ENCODE data around the gene SEPTIN12. TPM values are rescaled to one million over a fixed set of nuclear protein-coding genes. Genes with fewer than 3 reads are reported as not detected.

Gene SEPTIN12
- total and polyA plus RNA-seq, 2 of the 4 experiments (the other 2 are of a cell fraction), result not detected

GRCh38 chr16:4771646-4772045, 16.5 kb downstream of the SEPTIN12 start:
- ATAC-seq (ENCODE audit: low read depth) (no peak), DNase-seq (no peak)
- H3K27me3 ChIP-seq (ENCODE audit: control insufficient read depth, insufficient read depth, low read length), result 0 out of 2 replicates have a peak, but pooled peaks cover 2% of the 10 kb centered on the region
- BruUV-seq (replicated peaks), result no TSS peak
- no peak overlapping the region for H2AK9ac ChIP-seq (replicated peaks; ENCODE audit: low read depth, low read length, poor library complexity)
- no peak overlapping the region for H2BK120ac ChIP-seq (ENCODE audit: low read depth, low read length)
- no peak overlapping the region for H3K4me3 ChIP-seq (ENCODE audit: insufficient read depth, low read depth, low read length)
- no peak overlapping the region for H3K14ac ChIP-seq (replicated peaks; ENCODE audit: low read depth, low read length)
- H2AFZ ChIP-seq (replicated peaks; ENCODE audit: low read length, poor library complexity), result no peak overlapping the region
- intact Hi-C loops (cut with micrococcal nuclease) (no loop called here), dilution Hi-C loops (cut with HindIII; ENCODE audit: low sequenced_read_pairs, unreplicated experiment) (no loop called here), in situ Hi-C loops (cut with MboI; ENCODE audit: low sequenced_read_pairs) (no loop called here)
- H4K8ac ChIP-seq (ENCODE audit: low read depth in 2 of 2, low read length in 2 of 2), result no peak overlapping the region
- no peak overlapping the region for H3K4me2 ChIP-seq (ENCODE audit: low read depth, low read length)
- H3K4ac ChIP-seq (ENCODE audit: low read depth, low read length), result no peak overlapping the region
- H3K36me3 ChIP-seq (ENCODE audit: control insufficient read depth, insufficient read depth, low read length), result no peaks in the 10 kb centered on the region
- peaks cover 6% of the 10 kb centered on the region for H3K9me1 ChIP-seq (ENCODE audit: insufficient read depth, low read length)
- H3K4me1 ChIP-seq (ENCODE audit: control insufficient read depth, insufficient read depth, low read length), result peaks cover 2% of the 10 kb centered on the region; the same call in 1 of the 2 replicates
- peaks cover 0 to 7% of the 10 kb centered on the region in 2 experiments; a peak in 3 of 4 replicates for H3K79me1 ChIP-seq (ENCODE audit: low read depth in 1 of 2, low read length in 2 of 2)
- no peak overlapping the region for H2AK5ac ChIP-seq (ENCODE audit: low read depth, low read length)
- H2BK5ac ChIP-seq (ENCODE audit: low read depth, low read length, poor library complexity, severe bottlenecking), result no peak overlapping the region
- no peak overlapping the region for H3K23ac ChIP-seq (ENCODE audit: low read depth, low read length)
- no peaks in the 10 kb centered on the region for H4K20me1 ChIP-seq (ENCODE audit: insufficient read depth, low read length)
- H3K9me3 ChIP-seq (ENCODE audit: control insufficient read depth, insufficient read depth, low read length), result no peaks in the 10 kb centered on the region
- CTCF ChIA-PET, result no interaction called here
- no peak overlapping the region for H3K27ac ChIP-seq (ENCODE audit: insufficient read depth, low read length)
- WGBS, 2 experiments (ENCODE audit: extremely low coverage in 2 of 2, insufficient read length in 1 of 2), result no CpG with 5 or more reads among the region's 3 CpGs
- no peak for TF ChIP-seq MAZ (IDR thresholded peaks at IDR 0.05; ENCODE audit: borderline replicate concordance, low read depth, low read length)
- no peak for TF ChIP-seq SMC3 (IDR thresholded peaks at IDR 0.05; ENCODE audit: low read depth, low read length)
- no peak for TF ChIP-seq NFE2L2 (IDR thresholded peaks at IDR 0.05; ENCODE audit: low read depth, low read length)
- no peak for TF ChIP-seq RAD21 (IDR thresholded peaks at IDR 0.05; ENCODE audit: low read length)
- TF ChIP-seq BHLHE40 (IDR thresholded peaks at IDR 0.05; ENCODE audit: low read depth, low read length), result no peak
- TF ChIP-seq POLR2A (IDR thresholded peaks at IDR 0.05; ENCODE audit: low read depth, low read length), result no peak
- TF ChIP-seq ELK1 (IDR thresholded peaks at IDR 0.05; ENCODE audit: borderline replicate concordance, low read depth, low read length), result no peak
- no peak for TF ChIP-seq CHD1 (IDR thresholded peaks at IDR 0.05; ENCODE audit: low read depth, low read length)
- TF ChIP-seq MXI1 (IDR thresholded peaks at IDR 0.05; ENCODE audit: borderline replicate concordance, low read depth, low read length), result no peak
- no peak overlapping the region for H2BK15ac ChIP-seq (ENCODE audit: low read depth, low read length)
- H3K18ac ChIP-seq (ENCODE audit: low read depth, low read length), result no peak overlapping the region
- H4K91ac ChIP-seq (ENCODE audit: insufficient read depth, low read depth, low read length), result no peak overlapping the region
- H2BK20ac ChIP-seq (ENCODE audit: low read depth, low read length), result no peak overlapping the region
- no peak overlapping the region for H3K56ac ChIP-seq (ENCODE audit: extremely low read depth, insufficient read depth, low read length)
- H3K9ac ChIP-seq (ENCODE audit: low read depth, low read length), result no peak overlapping the region
- POLR2A ChIA-PET (ENCODE audit: unreplicated experiment), result no interaction called here
- no peak overlapping the region for H4K5ac ChIP-seq (ENCODE audit: low read depth, low read length)

All from IMR-90 (cell line).